22Rv1 (cell line): ENCODE results near the gene PFKFB2.

ENCODE experiments used
- H3K27ac ChIP-seq: fragments of 450-650 bp; 2 replicates; pipeline ENCODE4 v1.5.1; 2017
- ZFX ChIP-seq: fragments of 450-650 bp; IDR thresholded peaks from 2 replicates; pipeline ENCODE4 v1.6.1; 2017; ENCODE audit warnings: antibody characterized with exemption, borderline replicate concordance
- TF ChIP-seq, protein P1 (sequence below): fragments of 450-650 bp; IDR thresholded peaks from 2 replicates; pipeline ENCODE4 v1.5.1; 2017; ENCODE audit warnings: mild to moderate bottlenecking

The PFKFB2 gene

DNA sequence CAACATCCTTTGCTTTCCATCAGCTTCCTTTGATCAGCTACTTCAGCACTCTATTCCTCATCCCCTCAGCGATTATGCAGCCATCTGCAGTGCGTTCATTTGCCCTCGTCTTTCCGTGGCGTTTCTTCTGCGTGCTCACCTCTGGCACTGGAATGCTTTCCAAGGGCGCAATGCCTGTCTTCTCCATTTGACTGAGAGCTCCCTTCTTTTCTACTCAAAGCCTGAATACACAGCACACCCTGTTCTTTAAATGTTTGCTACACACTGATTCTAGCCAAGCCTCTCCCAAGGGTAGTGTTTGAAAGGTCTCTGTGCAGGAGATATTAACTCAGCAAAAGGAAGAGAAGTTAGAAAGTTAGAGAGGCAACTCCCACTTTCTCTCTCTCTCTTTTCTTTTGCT is 43.1 kb upstream of the PFKFB2 start:
- TF ChIP-seq, protein P1, sequence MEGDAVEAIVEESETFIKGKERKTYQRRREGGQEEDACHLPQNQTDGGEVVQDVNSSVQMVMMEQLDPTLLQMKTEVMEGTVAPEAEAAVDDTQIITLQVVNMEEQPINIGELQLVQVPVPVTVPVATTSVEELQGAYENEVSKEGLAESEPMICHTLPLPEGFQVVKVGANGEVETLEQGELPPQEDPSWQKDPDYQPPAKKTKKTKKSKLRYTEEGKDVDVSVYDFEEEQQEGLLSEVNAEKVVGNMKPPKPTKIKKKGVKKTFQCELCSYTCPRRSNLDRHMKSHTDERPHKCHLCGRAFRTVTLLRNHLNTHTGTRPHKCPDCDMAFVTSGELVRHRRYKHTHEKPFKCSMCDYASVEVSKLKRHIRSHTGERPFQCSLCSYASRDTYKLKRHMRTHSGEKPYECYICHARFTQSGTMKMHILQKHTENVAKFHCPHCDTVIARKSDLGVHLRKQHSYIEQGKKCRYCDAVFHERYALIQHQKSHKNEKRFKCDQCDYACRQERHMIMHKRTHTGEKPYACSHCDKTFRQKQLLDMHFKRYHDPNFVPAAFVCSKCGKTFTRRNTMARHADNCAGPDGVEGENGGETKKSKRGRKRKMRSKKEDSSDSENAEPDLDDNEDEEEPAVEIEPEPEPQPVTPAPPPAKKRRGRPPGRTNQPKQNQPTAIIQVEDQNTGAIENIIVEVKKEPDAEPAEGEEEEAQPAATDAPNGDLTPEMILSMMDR, result no peak
- no peak for TF ChIP-seq ZFX
- peak overlapping the region; percentile 85 for H3K27ac ChIP-seq

DNA sequence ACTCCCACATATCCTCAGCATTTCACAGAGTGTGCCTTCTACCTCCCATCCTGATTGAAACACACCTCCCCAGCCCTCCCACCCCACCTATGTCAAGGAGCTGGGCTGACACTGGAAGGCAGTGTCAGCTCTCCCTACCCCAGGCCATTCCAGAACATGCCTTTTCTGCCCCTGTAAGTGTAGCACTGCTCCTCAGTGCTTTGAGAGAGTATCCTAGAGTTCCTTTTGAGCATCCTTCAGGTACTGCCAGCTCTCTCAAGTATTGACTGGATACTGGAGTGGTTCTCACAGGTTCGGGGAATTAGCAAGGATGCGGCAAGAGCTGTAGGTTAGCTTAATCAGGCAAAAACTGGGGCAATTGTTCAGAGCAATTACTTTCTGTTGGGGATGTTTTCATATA is 42.3 kb upstream of the PFKFB2 start:
- no peak for TF ChIP-seq ZFX
- TF ChIP-seq, protein P1, result no peak
- H3K27ac ChIP-seq, result peak overlapping the region; percentile 85

DNA sequence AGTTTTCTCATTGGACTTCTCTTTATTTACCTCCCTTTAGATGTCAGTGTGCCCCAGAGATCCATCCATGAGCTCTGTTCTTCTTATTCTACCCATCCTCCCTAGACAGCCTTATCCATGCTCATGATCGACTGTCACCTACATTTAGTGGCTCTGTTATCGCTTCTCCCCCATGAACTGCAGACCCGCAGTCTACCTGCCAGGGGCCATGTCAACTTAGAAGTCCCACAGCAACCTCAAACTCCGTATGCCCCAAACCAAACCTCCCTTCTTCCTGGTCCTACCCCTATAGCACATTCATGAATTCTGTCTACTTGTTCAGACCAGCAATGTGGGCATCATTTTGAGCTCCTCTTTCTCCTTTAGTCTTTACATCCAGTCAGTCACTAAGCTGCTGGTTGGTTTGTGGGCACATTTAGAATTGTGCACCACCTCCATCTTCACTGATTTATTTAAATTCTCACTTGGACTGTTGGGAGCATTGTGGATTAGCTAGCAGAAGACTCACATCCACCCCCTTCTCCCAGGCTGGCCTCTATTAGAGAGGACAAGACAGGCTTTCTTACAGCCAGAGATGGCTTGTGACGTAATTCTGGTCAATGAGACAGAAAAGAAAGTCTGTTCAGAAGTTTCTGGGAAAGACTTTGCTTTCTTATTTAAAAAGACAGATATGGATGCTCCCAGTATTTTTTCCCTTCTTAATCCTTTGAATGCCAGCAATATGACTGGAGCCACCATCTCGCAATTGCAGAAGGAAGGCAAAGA is 39.6 kb upstream of the PFKFB2 start:
- TF ChIP-seq, protein P1, result no peak
- no peak for TF ChIP-seq ZFX
- H3K27ac ChIP-seq, result no peak overlapping the region

DNA sequence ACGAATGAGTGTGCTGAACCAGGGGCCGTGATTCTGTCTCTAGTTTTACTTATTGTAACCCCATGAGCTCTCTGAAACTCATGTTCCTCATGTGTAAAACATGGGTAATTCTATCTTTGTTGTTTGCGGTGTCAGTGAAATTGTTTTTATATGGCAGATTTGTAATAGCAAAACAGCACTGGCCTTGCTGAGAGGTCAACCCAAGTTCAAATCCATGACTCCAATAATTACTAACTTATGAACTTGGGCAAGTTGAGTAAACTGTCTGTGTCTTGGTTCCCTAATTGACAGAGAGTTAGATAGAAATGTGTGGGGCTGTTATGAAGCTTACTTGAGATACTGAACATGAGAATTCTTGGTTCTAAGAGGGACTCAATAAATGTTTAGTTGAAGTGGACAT is 38.3 kb upstream of the PFKFB2 start:
- H3K27ac ChIP-seq, result no peak overlapping the region
- TF ChIP-seq, protein P1, result no peak
- no peak for TF ChIP-seq ZFX

DNA sequence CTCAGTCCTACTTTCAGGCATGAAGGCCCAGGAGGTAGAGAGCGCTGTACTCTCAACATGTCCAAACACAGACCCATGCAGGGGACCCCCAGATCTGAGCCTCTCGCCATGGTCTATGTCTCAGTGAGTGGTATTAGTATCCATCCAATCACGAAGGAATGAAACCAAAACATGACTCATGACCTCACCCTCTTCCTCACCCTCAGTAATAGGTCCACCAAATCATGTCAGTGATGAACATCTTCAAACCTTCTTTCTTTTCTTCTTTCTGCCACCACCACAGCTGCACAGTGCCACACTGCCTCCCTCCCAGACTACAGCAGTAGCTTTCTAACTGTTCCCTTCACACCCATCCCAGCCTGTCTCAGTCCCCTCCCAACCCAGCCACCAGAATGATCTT is 37.3 kb upstream of the PFKFB2 start:
- peak overlapping the region; percentile 100; the same call in 1 of the 2 replicates for H3K27ac ChIP-seq
- TF ChIP-seq ZFX, result no peak
- TF ChIP-seq, protein P1, result no peak

DNA sequence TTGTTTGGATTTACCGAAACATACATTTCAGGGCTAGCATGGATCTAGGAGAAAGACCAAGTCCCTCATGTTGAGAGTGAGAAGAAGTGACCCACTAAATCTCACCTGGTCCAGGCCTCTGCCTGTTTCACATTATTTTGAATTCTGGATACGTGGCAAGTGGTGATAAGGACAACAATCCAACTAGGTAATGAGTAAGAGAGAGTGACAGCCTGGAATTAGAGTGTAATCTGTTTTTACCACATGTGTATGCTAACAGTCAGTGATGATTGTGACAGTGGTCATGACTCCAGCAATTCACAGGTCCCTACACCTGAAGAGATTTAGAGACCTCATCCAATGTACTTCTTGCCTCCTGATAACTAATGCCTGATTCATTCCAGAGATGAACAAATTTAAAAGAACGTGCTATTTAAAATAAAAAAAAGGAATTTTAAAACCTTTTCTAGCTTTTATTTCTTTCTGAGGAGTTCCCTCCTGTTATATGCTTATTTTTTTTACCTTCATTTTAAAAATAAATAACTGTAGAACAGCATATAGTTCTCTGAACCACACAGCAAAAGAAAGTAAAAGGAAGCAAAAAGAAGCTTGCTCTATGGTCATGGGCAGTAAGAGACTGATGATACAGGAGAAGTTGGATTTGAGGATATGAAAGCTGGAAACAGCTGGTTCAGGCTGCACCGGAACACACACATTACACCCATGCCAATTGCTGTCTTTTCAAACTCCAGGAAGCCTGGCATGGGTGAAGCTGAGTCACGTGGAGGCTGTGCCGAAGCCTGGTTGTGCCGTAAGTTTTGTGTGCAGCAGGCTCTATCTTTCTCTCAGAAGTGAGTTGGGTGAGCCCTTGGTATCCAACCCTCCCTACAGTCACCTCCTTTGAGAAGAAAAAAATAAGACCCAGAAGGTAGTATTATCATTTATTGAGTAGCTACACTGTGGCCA is 35.2 kb upstream of the PFKFB2 start:
- TF ChIP-seq, protein P1, result no peak
- no peak for TF ChIP-seq ZFX

DNA sequence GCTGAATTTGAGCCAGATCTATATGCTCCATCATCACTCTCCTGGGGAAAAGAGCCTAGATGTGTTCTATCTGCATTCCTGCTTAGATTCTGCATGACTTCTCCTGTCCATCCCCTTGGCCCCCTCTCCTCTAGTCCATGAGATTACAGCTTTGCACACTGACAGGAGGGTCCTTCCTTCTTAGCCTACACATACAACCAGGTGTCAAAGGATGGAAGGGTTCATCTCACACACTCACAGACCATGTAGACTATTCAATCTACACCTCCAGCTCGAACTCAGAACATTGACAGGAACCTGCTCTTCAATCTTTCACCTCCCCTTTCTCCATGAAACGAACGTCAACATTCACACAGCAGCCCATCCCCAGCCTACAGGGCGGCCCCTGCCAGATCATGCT is 34.4 kb upstream of the PFKFB2 start:
- TF ChIP-seq ZFX, result no peak
- TF ChIP-seq, protein P1, result no peak
- peak overlapping the region; percentile 100 for H3K27ac ChIP-seq

More for the DNA sequence above, 35.2 kb upstream of the PFKFB2 start:
- peak overlapping the region; percentile 100 for H3K27ac ChIP-seq
